IPS-NIHi7 (cell line): ENCODE results near the gene THSD7B.

Experiments
- DNase-seq: peaks from one replicate; pipeline ENCODE4 v3.0.0; 2012; ENCODE audit warnings: mixed read lengths; ENCODE audit errors: extremely low spot score

THSD7B gene

DNA sequence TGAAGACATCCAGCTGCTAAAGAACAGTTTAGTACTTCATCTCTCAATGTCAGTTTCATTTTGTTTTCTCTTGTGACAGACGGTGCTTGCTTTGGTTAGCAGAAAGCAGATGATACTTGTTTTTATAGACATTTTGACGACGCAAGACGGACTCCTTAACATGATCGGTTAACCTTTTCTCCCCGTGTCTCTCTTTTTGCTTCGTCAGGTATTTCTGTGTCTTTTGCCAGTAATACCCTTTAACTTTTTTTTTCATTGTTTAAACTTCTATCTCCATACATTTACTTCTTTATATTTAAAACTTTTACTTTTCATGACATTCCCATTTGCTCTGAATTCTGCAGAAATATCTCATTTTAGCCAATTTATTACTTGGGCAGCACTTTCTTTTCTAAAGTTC lies 57.9 kb downstream of the THSD7B start:
- DNase-seq, result no peak

DNA sequence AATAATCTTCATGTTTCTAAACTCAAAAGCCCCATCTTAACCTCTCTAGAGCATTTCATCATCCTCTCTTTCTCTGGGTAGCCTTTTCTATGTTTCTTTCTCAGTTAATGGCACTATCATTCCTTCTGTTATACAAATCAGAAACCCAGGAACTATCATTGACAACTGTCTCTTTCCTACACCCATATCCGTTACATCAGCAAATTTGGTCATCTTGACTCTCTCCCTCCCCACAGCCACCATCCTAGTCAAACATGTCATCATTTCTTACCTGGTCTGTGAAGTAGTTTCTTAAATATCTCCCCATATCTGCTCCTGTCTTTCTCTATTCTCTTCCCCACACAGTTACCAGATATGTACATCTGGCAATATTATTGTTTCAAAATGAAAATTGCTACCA lies 62.8 kb downstream of the THSD7B start:
- DNase-seq, result no peak

DNA sequence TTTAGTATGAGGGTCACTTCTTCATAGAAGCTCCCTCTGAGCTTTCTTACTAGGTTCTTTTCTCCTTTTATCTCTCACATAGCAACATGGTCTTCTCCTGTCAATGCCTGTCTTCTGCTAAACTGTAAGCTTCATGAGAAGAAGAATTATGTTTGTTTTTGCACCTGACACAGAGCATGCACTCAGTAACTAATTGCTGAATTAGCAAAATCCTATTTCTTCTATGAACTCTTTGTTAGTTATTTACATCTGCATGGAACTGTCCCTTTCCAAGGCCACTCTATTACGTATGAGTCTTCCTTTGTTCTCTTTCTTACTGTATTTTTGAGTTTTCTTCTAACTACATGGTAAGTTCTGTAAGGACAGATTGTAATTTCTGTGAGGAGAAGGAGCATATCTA lies 63.4 kb downstream of the THSD7B start:
- no peak for DNase-seq

DNA sequence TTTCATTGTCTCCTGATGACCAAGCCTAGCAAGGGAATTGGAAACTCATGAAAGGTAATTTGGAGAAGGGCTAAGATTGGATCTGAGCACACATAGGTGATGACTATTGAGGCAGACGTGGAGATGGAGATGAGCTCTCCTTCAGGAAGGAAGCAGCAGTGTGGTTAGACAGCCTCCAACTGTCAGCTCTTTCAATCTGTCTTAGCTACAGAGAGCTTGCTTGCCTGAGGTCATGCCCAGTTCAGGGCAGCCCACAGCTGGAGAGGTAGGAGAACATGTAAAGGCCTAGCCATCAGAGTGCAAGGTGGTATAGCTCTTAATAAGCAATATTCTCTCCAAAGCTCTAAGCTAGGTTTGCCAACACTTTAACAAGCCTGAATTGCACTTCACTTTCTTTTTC lies 79.2 kb downstream of the THSD7B start:
- no peak for DNase-seq

DNA sequence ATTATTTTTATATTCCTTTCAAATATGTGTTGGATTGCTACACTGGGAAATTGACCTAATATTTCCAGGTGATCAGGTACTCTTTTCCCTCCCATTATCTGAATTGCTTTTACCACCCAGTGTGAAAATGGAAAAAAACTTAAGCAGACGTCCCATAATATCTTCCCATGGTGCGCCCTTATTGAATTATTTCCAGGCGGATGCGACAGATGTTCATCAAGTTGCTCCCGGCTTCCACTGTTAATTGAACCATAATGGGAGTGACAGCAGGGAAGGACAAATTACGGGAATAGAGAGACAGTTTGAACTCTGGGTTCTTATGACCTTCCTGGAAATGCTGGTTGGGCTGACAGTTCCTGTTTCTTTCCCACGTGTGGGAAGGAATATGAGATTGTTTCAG lies 93.3 kb downstream of the THSD7B start:
- DNase-seq, result no peak

DNA sequence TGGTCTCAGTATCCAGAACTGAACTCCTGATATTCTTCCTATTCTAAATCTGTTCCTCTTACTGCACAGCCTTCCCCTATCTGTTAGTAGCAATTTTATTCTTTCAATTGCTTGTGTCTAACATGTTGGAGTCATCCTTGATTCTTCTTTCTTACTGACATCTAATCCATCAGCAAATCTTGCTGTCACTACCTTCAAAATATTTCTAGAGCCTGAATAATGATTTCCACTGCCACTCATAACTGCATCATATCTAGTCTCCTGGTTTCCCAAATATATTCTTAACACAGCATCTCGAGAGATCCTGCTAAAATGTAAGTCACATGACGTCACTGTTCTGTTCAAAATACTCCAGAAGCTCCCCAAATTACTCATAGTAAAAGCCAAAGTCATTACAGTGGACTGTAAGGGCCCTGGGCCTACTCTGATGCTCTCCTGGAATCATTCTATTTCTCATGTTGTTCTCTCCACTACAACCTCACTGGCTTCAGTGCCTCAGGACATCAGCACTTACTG lies 95.2 kb downstream of the THSD7B start:
- DNase-seq, result no peak

DNA sequence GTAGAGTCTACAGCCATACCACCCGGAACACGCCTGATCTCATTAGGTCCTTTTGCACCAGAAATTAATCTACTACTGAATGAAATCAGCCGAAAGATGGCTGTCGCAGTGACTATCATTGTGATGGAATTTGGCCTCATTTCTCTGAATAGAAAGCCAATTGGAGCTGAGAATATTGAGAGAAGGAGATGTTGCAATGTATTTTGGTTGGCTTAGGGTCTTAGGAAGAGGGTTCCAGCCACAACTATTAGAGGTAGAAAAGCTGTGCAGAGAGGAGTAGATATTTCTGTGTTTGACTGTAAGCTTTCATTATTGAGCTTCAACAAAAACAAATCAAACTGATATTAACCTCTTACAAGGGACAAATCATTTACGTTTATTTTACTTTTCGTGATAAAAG lies 98.1 kb downstream of the THSD7B start:
- no peak for DNase-seq

DNA sequence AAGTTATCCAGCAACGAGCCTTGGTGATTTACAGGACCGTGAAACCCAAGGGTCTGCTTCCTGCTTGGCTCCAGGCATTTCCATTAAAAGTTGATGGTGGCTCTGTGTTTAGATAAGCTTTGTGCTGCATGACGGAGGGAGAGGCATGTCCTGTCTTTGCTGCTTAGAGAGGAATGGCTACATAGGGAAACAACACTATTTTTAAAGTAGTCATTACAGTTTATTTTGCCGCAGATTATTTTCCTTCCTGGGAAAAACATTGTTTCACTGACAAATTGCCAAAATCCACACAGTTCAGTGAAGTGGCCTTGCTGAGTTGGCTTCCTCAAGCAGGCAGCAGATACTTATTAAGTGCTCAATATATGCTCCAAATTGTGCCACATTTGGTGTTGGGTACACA lies 98.5 kb downstream of the THSD7B start:
- no peak for DNase-seq

DNA sequence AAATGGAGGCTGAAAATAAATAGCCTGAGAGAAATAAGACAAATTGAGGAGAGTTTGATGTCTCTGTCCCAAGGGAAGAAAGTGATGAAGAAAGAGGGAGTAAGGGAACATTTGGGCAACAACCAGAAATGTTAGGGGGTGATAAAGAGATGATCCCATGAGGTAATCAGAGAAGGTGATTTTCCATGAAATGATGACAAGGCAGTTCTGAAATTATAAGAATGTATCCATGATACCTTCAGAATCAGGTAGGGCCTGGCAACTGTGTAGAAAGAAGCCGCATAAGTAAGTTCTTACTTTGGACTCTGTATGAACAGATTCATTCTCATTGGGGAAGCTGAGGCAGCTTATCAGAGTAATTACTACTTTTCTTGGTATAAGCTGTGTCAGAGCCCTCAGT lies 106.1 kb downstream of the THSD7B start:
- no peak for DNase-seq

DNA sequence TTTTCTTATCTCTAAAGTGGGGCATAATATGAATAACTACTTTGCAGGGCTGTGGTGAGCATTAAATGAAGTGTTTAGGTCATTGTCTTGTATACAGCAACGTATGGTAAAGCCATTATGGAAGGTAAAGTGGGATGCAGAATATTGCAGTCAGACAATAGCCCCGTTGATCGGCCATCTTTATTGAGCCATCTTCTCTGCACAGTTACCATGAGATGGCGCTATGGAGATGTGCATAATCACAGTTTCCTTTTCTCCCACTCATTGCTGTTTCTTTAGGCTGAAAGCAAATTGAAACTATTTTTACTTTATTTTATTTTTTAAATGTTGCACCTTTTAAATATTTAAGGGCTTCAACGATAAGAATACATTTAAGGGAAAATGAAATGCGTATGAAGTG lies 108.9 kb downstream of the THSD7B start:
- peak; percentile 43 for DNase-seq

DNA sequence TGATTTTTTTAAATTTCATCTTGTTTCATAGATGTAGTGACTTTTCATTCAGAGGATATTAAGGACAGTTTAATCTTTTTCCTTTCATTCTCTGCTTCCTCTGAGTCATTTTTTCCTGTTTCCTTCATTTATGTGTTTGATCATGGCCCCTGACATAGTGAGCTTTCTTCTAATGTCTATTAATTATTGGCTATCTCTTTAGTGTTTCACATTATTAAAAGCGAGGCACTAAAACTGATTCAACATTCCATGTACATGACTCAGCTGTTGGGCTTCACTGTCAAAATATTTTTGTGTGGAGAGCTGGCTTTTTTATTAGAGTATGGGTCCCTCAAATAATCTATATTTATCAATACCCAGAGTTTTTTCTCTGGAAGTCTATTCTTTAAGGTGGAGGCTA lies 125.8 kb downstream of the THSD7B start:
- no peak for DNase-seq

DNA sequence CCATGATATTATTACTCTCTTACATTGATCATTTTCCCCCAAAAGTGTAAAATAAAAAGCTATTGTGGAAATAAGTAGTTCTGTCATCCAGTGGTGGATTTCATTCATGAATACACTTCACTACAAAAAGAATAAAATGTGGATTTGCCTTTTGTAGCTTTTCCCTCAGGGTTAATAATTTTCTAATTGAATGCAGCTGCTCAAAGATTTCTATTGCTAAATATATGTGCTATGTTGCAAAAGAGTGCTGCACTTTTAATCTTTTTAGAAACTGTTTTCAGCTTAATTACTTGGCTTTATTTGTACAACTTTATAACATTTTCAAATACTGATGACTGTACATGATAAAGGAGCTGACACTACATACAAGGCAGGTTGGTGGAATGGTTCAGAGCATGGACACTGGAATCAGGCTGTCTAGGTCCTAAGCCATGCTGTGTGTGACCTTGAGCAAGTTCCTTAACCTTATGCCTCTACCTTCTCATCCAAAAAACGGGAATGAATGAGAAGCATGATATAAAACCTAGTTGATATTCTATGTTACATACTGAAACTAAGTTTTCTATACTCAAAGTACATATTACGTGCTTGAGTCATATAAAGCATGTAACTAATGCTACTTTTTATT lies 128.8 kb downstream of the THSD7B start:
- DNase-seq, result no peak

DNA sequence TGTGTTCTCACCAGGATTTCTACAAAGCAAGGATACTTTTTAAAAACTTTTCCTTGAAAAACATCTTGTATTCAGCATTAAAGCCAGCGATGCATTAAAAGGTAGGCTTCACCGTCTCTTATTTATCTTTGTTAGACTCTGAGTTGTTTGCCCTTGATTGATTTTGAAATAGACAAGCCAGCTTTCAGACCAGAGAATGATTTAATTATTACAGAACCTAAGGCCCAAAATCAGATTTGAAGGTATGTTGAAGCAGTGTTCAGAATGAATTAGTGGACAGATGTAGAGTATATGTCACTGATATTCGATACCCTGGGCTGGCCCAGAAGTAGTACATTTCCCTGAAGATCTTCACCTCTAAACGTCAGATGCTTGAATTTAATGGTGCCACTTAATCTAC lies 136.4 kb downstream of the THSD7B start:
- no peak for DNase-seq

DNA sequence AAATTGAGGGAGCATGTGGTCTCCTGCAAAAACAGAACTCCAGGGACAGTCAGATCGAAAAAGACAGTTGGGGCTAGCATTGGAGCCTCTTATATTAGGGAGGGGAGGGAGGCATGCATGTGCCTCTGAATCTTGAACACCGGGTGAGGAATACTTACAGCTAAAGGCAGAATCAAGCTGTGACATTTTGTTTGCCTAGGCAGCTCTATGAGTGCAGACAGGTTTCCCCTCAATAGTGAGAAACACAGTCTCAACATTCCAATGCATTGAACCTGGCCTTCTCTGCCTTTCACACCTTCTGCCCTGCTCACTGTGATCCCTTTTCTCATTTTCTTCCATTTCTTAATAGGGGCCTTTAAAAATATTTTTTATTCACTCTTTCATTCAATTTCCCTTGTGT lies 140.4 kb downstream of the THSD7B start:
- DNase-seq, result peak; percentile 18

DNA sequence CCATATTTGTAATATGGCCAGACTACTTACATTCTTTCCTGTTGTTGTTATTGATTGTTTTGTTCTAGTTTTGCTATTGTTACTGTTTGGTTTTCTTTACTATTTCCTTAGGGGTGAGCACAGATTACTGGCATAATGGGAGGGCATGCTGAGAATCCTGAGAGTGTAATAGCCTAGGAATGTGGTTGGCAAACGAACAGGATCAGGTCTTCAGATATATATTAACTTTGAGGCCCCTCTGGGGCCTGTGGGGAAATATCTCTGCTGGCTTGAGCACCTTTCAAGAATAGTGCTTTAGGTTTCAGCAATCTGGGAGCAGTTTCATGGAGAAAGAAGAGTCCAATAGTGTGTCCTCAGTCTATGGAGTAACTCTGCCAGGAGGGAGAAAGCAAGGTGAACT lies 144.4 kb downstream of the THSD7B start:
- DNase-seq, result no peak

DNA sequence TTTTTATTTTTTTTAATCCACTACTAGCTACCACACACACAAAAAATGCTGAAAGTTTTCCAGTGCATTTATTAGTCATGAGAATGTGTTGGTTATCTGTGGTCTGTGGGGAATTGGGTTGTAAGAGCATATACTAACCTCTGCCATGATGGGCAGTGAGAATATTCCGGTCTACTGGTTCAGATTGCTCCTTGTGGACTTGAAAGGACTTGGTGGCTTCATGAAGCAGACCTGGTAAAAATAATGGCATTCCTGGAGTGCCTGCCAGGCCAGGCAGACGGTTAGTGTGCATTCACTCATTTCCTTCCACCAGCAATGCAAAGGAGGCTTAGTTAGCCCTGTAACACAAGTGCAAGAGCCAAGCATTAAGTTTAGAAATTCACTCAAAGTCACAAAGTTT lies 150.8 kb downstream of the THSD7B start:
- DNase-seq, result no peak

DNA sequence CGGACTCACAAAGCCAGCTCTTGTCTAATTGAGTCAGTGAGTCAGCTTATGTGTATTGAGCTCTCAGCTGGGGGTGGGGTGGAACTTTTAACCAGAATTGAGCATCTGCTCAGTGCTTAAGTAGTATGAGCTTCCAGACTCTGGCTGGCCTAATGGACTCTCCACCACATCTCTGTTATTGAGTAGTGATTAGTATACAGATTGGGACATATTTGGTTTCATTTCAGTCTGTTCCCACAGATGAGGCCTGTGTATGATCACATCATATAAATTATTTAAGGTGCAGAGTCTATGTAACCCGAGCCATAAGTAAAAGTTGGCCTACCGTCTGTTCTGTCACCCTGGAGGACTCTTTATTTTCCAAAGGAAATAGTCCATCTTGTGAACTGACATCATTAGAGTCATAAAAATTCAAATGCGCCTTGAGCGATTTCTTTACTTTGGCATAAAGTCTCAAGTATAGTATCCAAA lies 152.1 kb downstream of the THSD7B start:
- peak; percentile 15 for DNase-seq

DNA sequence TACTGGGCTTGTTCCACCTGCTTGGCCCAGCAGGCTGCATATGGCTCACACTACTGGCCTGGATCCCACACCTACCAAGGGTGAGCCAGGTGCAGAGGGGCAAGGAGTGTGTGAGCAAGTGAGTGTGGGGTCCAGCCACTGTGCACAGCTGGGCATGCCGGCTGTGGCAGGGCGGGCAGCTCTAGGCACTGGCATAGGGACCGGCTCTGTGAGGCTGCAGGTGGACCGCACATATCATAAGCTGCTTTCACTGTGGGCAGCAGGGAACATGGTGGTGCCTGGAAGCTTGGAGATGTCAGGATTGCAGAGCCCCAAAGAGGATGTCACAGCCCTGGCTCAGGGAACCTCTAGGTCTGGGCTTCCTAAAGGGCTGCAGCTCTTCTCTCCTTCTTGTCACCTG lies 154.3 kb downstream of the THSD7B start:
- DNase-seq, result no peak

DNA sequence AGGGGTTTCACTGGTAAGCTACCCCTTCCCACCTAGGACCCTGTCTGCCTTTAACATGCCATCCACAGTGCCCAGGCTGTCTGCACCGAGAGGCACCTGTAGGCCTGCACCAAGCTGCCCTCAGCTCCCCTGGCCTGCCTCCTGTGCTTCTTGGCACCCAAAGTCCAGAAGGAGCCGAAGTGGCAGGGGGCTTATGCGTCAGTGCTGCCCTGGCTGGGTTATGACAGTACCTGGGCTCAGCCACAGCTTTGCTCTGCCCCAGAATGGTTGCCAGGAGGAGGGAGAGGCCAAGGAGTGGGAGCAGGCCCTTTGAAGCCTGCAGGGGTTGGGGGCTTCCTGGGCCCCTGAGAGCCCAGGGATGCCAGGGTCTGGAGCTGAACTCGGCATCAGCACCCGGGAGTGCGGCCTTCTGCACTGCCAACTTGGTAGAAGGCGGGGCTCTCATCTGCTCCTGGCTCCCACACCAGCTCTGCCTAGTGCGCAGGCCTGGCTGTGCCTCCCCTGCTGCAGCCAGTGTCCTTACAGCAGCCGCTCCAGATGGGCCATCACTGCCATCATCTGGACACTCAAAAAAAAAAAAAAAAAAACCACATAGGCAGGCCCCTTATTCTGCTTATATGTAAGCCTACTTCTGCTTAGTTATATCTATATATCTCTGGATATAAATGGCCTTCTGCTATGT lies 155.4 kb downstream of the THSD7B start:
- DNase-seq, result no peak

DNA sequence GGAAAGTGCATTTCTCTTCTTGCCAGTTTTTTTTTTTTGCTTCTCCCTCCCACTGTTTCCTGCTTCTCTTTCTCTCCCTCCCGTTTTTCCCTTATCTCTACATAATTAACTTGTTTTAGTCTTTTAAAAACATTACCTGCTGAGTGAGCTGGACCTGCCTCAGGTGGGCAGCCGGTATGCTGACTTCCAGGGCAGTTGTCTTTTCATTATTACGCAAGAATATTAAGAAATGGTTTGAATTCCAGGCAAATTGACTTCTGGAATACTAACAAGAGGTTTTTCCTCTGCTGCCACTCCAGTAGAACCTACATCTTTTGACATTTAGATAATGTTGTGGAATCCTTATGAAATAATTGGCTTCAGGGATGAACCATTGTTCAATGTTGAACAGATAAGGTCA lies 161.8 kb downstream of the THSD7B start:
- DNase-seq, result no peak

DNA sequence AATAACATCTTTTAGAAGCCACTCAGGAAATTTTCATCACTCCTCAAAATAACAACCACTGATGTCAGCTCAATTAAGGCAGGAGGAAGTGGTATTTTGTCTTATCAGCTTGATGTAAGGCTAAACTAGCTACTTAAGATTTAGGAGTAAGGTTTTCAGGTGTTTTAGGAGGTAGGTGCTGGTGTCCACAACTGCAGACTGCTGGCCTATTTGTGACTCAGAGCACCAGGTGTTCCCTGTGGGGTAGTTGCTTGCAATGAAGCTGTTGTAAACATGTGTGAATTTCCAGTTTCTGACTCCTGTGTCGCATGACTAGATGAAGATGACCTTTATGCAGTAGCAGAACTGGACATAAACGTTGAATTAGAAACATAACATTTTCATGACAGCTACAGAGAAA lies 164.2 kb downstream of the THSD7B start:
- DNase-seq, result no peak

DNA sequence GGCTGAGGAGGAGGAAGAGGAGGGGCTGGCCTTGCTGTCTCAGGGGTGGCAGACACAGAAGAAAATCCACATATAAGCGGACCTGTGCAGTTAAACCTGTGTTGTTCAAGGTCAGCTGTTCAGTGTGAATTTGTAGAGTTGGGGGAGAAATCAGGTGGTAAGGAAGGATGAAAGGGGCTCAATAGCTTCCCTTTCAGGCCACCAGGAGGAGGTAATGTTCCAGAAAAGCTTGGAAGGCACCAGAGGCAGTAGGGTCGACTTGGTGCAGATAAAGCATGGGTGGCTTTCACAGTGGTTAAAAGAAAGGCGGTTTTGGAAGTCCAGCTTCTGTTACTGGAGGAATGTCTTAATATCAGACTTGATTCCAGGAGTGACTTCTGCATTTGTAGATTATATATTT lies 167.4 kb downstream of the THSD7B start:
- DNase-seq, result peak; percentile 77

DNA sequence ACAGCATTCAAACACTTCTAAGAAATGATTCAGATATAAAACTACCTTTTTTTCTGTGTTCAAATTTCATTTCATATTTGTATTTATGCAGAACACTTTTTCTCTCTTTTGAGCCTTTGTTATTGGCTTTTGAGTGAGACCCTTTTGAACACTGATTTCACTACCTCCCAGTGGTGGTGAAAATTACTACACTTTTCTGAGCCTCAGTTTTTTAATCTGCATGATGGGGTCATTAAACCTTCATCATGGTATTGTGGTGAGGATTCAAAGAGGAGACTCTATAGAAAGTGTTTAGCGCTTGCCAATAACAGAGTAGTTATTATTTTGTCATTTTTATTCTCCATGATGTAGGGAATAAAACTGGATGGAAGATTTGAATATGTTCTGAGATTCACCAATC lies 169.8 kb downstream of the THSD7B start:
- DNase-seq, result no peak

DNA sequence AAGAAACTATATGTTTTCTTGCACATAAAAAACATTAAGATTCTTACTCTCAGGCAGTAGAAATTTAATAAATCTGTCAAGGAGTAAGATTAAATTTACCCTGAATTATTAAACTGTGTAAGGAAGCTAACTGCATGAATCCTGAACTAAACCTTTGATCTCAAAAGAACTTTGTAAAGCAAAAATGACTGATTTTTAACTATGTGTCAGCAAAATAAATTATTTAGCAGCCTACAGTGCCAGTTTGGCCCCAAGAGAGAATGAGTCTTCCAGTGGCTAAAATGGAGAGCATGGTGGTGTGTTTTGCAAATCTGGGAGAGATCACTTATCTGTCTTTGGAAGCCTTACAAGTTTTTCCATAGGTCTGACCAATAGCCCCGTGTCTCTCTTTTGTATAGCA lies 190.7 kb downstream of the THSD7B start:
- DNase-seq, result no peak
